Ishikawa (cell line): ENCODE data around the gene ALPI.

Experiments
- EGR1 ChIP-seq: IDR thresholded peaks from 2 replicates; pipeline ENCODE4 v1.6.1; 2012
- EP300 ChIP-seq: IDR thresholded peaks from 2 replicates; pipeline ENCODE4 v1.6.1; 2012; ENCODE audit warnings: borderline replicate concordance
- FOXM1 ChIP-seq: IDR thresholded peaks from 2 replicates; pipeline ENCODE4 v1.6.1; 2012; ENCODE audit warnings: low read depth, borderline replicate concordance
- RAD21 ChIP-seq: IDR thresholded peaks from 2 replicates; pipeline ENCODE4 v1.6.1; 2012; ENCODE audit warnings: low read depth
- REST ChIP-seq: IDR thresholded peaks from 2 replicates; pipeline ENCODE4 v1.6.1; 2012; ENCODE audit warnings: low read depth, mild to moderate bottlenecking
- ZBTB7A ChIP-seq: IDR thresholded peaks from 2 replicates; pipeline ENCODE4 v1.6.1; 2012; ENCODE audit warnings: low read depth
- TF ChIP-seq, protein P1 (sequence below): IDR thresholded peaks from 2 replicates; pipeline ENCODE4 v1.6.1; 2012

GRCh38 chr2:232479341-232480200, 23.6 kb downstream of the ALPI start:
- no peak for TF ChIP-seq EGR1
- no peak for TF ChIP-seq RAD21
- no peak for TF ChIP-seq REST
- TF ChIP-seq ZBTB7A: no peak
- no peak for TF ChIP-seq EP300
- TF ChIP-seq, protein P1, sequence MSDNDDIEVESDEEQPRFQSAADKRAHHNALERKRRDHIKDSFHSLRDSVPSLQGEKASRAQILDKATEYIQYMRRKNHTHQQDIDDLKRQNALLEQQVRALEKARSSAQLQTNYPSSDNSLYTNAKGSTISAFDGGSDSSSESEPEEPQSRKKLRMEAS: no peak
- TF ChIP-seq FOXM1: no peak
